Activated CD4-positive, alpha-beta T cell treated with anti-CD3 and anti-CD28 coated beads, Interleukin-2, amount 50 U/mL, for 4 hours (primary cell): ENCODE data around the gene NRL.
A peak's percentile ranks its signal among the peaks of the same experiment; 100 is the strongest.
"Not testable (repeated sequence)": the region's sequence is repeated elsewhere in the genome, so short reads cannot be mapped to it uniquely, and the experiment has no call there.

Experiments
- DNase-seq, 2 experiments: peaks; one replicate each; pipeline ENCODE4 v3.0.0-alpha.2; 2020

Gene NRL

GRCh38 chr14:24123424-24124417, 9.0 kb upstream of the NRL start:
- DNase-seq, result no peak

- no peak for DNase-seq
Measured at GRCh38 chr14:24122898-24123297, 8.1 kb upstream of the NRL start.

- DNase-seq, result no peak
Measured at GRCh38 chr14:24122416-24122815, 7.7 kb upstream of the NRL start.

- DNase-seq, result no peak
Measured at GRCh38 chr14:24121210-24121609, 6.5 kb upstream of the NRL start.

GRCh38 chr14:24119691-24120090, 4.9 kb upstream of the NRL start:
- DNase-seq, result no peak

GRCh38 chr14:24117179-24117578, 2.4 kb upstream of the NRL start:
- no peak for DNase-seq

GRCh38 chr14:24116128-24116814, 1.5 kb upstream of the NRL start:
- no peak for DNase-seq

GRCh38 chr14:24115422-24116127, 826 bp upstream of the NRL start:
- DNase-seq, result no peak

GRCh38 chr14:24113801-24114531, 783 bp downstream of the NRL start:
- DNase-seq, result peak; percentile 60 to 65

- DNase-seq, result no peak
Measured at GRCh38 chr14:24113379-24113800, 1.4 kb downstream of the NRL start.

- no peak for DNase-seq
Measured at GRCh38 chr14:24110523-24110922, 4.2 kb downstream of the NRL start.

- DNase-seq, result no peak
Measured at GRCh38 chr14:24110060-24110459, 4.7 kb downstream of the NRL start.

GRCh38 chr14:24108336-24108874, 6.3 kb downstream of the NRL start:
- DNase-seq, result no peak

- DNase-seq, result no peak
Measured at GRCh38 chr14:24106672-24107271, 8.0 kb downstream of the NRL start.

GRCh38 chr14:24105609-24106239, 9.0 kb downstream of the NRL start:
- not testable (repeated sequence) for DNase-seq

GRCh38 chr14:24103451-24103850, 11.3 kb downstream of the NRL start:
- no peak for DNase-seq

- DNase-seq, result no peak
Measured at GRCh38 chr14:24102357-24103048, 12.2 kb downstream of the NRL start.

GRCh38 chr14:24100982-24101494, 13.7 kb downstream of the NRL start:
- no peak for DNase-seq

- no peak for DNase-seq
Measured at GRCh38 chr14:24100197-24100981, 14.4 kb downstream of the NRL start.
